HG02678 (cell line): ENCODE measurements around the gene C2CD2L.
"Not testable (repeated sequence)": the region's sequence is repeated elsewhere in the genome, so short reads cannot be mapped to it uniquely, and the experiment has no call there.

Experiments used
- ATAC-seq: cut with Tn5 transposase; IDR thresholded peaks from one replicate; pipeline ENCODE4 v1.9.1; 2021; ENCODE audit warnings: mild to moderate bottlenecking, moderate library complexity; ENCODE audit not compliant: unreplicated experiment

Gene C2CD2L

GRCh38 chr11:119113716-119114115 is 6.6 kb downstream of the C2CD2L start:
- ATAC-seq: no peak

- ATAC-seq: no peak
Measured at GRCh38 chr11:119114351-119114750, 7.2 kb downstream of the C2CD2L start.

GRCh38 chr11:119115484-119116234 is 8.5 kb downstream of the C2CD2L start:
- ATAC-seq: no peak

- ATAC-seq: no peak
Measured at GRCh38 chr11:119116235-119116594, 9.1 kb downstream of the C2CD2L start.

GRCh38 chr11:119116601-119117000 is 9.5 kb downstream of the C2CD2L start:
- no peak for ATAC-seq

GRCh38 chr11:119117004-119117706 is 10.0 kb downstream of the C2CD2L start:
- no peak for ATAC-seq

- ATAC-seq: no peak
Measured at GRCh38 chr11:119118227-119118626, 11.1 kb downstream of the C2CD2L start.

- no peak for ATAC-seq
Measured at GRCh38 chr11:119118946-119119345, 11.8 kb downstream of the C2CD2L start.

- ATAC-seq: no peak
Measured at GRCh38 chr11:119120639-119121007, 13.5 kb downstream of the C2CD2L start.

- peak; percentile 93 for ATAC-seq
Measured at GRCh38 chr11:119121008-119121810, 14.1 kb downstream of the C2CD2L start, which contains the start of gene HINFP. HINFP (plus strand) TSS chr11:119121580; CDS start chr11:119126945, 5,365 bp downstream.

- ATAC-seq: no peak
Measured at GRCh38 chr11:119121811-119122124, 14.6 kb downstream of the C2CD2L start.

GRCh38 chr11:119125821-119126220 is 18.7 kb downstream of the C2CD2L start:
- no peak for ATAC-seq

GRCh38 chr11:119126675-119127268 is 19.6 kb downstream of the C2CD2L start:
- no peak for ATAC-seq

- ATAC-seq: no peak
Measured at GRCh38 chr11:119130662-119131061, 23.5 kb downstream of the C2CD2L start.

- no peak for ATAC-seq
Measured at GRCh38 chr11:119134389-119134978, 27.3 kb downstream of the C2CD2L start.

- not testable (repeated sequence) for ATAC-seq
Measured at GRCh38 chr11:119139276-119139675, 32.1 kb downstream of the C2CD2L start.

GRCh38 chr11:119144825-119145486 is 37.8 kb downstream of the C2CD2L start:
- ATAC-seq: no peak

- no peak for ATAC-seq
Measured at GRCh38 chr11:119145551-119145950, 38.4 kb downstream of the C2CD2L start.

- ATAC-seq: no peak
Measured at GRCh38 chr11:119147604-119148333, 40.6 kb downstream of the C2CD2L start.

- no peak for ATAC-seq
Measured at GRCh38 chr11:119148720-119149017, 41.5 kb downstream of the C2CD2L start.
